Duodenal mucosa (tissue), 2 donors: ENCODE results near the gene OR5K2.

Source experiments
- H3K27ac ChIP-seq: one replicate; pipeline ENCODE4 v1.7.0; 2013; ENCODE audit warnings: low read depth, low read length
- H3K27me3 ChIP-seq, 2 donors: one replicate each; pipeline ENCODE4 v1.7.0; 2013; ENCODE audit warnings: low read length in 2 of 2, control low read depth in 1 of 2; ENCODE audit not compliant: insufficient read depth in 2 of 2, control insufficient read depth in 1 of 2
- H3K36me3 ChIP-seq, 2 donors: one replicate each; pipeline ENCODE4 v1.7.0; 2013; ENCODE audit warnings: low read length in 2 of 2, control low read depth in 1 of 2; ENCODE audit not compliant: insufficient read depth in 2 of 2, control insufficient read depth in 1 of 2
- H3K4me1 ChIP-seq, 2 donors: one replicate each; pipeline ENCODE4 v1.7.0; 2013; ENCODE audit warnings: low read length in 2 of 2, control low read depth in 1 of 2; ENCODE audit not compliant: insufficient read depth in 2 of 2, control insufficient read depth in 1 of 2
- H3K4me3 ChIP-seq, 2 donors: one replicate each; pipeline ENCODE4 v1.7.0; 2013; ENCODE audit warnings: low read length in 2 of 2, low read depth in 1 of 2
- H3K9ac ChIP-seq, 2 donors: one replicate each; pipeline ENCODE4 v1.7.0; 2013; ENCODE audit warnings: low read length in 2 of 2, low read depth in 1 of 2
- H3K9me3 ChIP-seq, 2 donors: one replicate each; pipeline ENCODE4 v1.7.0; 2013; ENCODE audit warnings: low read length in 2 of 2, control low read depth in 1 of 2; ENCODE audit not compliant: control insufficient read depth in 1 of 2

OR5K2 gene

DNA sequence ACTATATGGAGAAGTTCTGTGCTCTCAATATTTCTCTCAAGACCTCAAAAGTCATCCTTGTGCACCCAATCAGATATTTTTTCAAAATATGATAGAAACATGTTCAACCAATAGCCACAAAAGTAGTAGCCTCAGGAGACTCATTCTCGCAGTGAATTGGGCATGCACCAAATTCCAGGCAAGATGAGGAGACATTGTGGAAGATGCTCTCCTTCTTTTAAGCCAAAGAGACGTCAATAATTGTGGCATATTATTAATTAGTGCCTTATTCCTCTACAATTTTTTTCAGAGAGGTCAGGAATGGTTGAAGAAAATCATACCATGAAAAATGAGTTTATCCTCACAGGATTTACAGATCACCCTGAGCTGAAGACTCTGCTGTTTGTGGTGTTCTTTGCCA is at the start of gene OR5K2:
Gene OR5K2, plus strand, starts transcription at position 301 of the 400 bp plus-strand sequence. Its CDS starts 0 bp downstream, at position 301.
- H3K4me3 ChIP-seq: no peak within 1 kb of the TSS
- H3K4me1 ChIP-seq: no peaks in the 10 kb centered on the region
- no peaks in the 10 kb centered on the region for H3K36me3 ChIP-seq
- no peak within 1 kb of the TSS for H3K27ac ChIP-seq
- no peak within 1 kb of the TSS for H3K9ac ChIP-seq
- H3K27me3 ChIP-seq: no peaks in the 10 kb centered on the region
- no peaks in the 10 kb centered on the region for H3K9me3 ChIP-seq

DNA sequence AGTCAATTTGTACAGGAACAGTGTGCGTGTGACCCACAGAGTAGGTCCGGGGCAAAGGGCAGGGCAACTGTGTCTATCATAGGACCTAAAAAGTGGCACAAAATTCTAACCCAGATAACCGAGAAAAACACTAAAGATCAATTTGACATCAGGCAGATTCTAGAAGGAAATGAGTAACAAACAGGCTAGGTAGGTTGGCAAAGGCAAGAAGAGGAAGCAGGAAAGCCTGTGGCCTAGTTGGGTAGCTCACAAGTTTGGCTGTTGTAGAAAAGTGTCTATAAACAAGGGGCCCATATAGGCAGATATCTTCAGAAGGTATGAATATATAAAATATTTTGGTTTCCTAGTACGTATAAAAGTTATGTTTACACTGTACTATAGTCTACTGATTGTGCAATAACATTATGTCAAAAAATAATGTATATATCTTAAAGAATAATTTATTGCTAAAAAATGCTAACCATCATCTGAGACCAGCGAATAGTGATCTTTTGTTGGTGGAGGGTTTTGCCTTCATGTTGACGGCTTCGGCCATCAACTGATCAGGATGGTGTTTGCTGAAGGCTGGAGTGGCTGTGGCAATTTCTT is 47.8 kb upstream of the OR5K2 start:
- Histone ChIP-seq H3K9me3 (no peaks in the 10 kb centered on the region), H3K4me1 (no peaks in the 10 kb centered on the region), H3K36me3 (no peaks in the 10 kb centered on the region), H3K27ac (no peak overlapping the region), H3K4me3 (no peak overlapping the region), H3K27me3 (no peaks in the 10 kb centered on the region), H3K9ac (no peak overlapping the region)

DNA sequence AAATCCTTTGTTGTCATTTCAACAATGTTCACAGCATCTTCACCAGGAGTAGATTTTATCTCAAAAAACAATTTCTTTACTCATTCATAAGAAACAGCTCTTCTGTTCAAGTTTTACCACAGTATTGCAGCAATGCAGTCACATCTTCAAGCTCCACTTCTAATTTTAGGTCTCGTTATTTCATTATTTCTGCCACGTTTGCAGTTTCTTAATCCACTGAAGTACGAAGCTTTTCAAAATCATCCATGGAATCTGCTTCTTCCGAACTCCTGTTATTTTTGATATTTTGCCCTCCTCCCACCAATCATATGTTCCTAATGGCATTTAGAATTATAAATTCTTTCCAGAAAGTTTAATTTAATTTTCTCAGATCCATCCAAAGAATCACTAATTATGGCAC is 47.1 kb upstream of the OR5K2 start:
- Histone ChIP-seq H3K9me3 (no peaks in the 10 kb centered on the region), H3K27me3 (no peaks in the 10 kb centered on the region), H3K36me3 (no peaks in the 10 kb centered on the region), H3K4me1 (no peaks in the 10 kb centered on the region), H3K4me3 (no peak overlapping the region), H3K9ac (no peak overlapping the region), H3K27ac (no peak overlapping the region)

- H3K4me3 ChIP-seq: no peak overlapping the region
- no peak overlapping the region for H3K27ac ChIP-seq
- no peaks in the 10 kb centered on the region for H3K27me3 ChIP-seq
- no peak overlapping the region for H3K9ac ChIP-seq
- H3K36me3 ChIP-seq: no peaks in the 10 kb centered on the region
- H3K4me1 ChIP-seq: no peaks in the 10 kb centered on the region
- H3K9me3 ChIP-seq: no peaks in the 10 kb centered on the region
These were observed 43.7 kb upstream of the OR5K2 start for GRCh38 chr3:98453827-98454226.

- H3K27ac ChIP-seq: no peak overlapping the region
- no peaks in the 10 kb centered on the region for H3K27me3 ChIP-seq
- no peaks in the 10 kb centered on the region for H3K9me3 ChIP-seq
- H3K4me3 ChIP-seq: no peak overlapping the region
- no peaks in the 10 kb centered on the region for H3K36me3 ChIP-seq
- H3K9ac ChIP-seq: no peak overlapping the region
- H3K4me1 ChIP-seq: no peaks in the 10 kb centered on the region
These were observed 42.6 kb upstream of the OR5K2 start for GRCh38 chr3:98454929-98455328.

- Histone ChIP-seq H3K36me3 (no peaks in the 10 kb centered on the region), H3K9ac (no peak overlapping the region), H3K9me3 (no peaks in the 10 kb centered on the region), H3K27ac (no peak overlapping the region), H3K4me3 (no peak overlapping the region), H3K4me1 (no peaks in the 10 kb centered on the region), H3K27me3 (no peaks in the 10 kb centered on the region)
These were observed 39.9 kb upstream of the OR5K2 start for GRCh38 chr3:98457543-98457942.

DNA sequence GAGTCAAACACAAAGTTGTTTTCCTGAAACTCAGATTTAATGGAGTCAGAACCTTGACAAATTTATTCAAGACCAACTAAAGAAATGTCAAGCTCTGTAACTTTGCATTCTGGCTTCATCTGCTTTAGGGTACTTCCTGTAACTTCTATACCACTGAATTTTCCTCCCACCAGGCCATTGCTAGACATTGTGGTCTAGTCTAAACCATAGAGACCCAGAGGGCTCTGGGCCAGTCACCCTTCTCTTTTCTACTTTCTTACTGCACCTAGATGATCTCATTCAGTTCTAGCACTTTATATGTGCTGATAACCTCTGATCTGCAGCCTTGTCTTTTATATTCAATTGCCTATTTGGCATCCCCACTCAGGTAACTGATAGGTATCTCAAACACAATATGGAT is 37.3 kb upstream of the OR5K2 start:
- Histone ChIP-seq H3K9ac (no peak overlapping the region), H3K9me3 (no peaks in the 10 kb centered on the region), H3K27me3 (no peaks in the 10 kb centered on the region), H3K27ac (no peak overlapping the region), H3K36me3 (no peaks in the 10 kb centered on the region), H3K4me3 (no peak overlapping the region), H3K4me1 (no peaks in the 10 kb centered on the region)

GRCh38 chr3:98462901-98463300 is 34.6 kb upstream of the OR5K2 start, which contains the start of gene OR5K1:
Gene OR5K1, plus strand, starts transcription at chr3:98463201. Its CDS starts 6,376 bp downstream, at chr3:98469577.
- no peak within 1 kb of the TSS for H3K4me3 ChIP-seq
- no peaks in the 10 kb centered on the region for H3K27me3 ChIP-seq
- no peak within 1 kb of the TSS for H3K9ac ChIP-seq
- H3K9me3 ChIP-seq: no peaks in the 10 kb centered on the region
- no peak within 1 kb of the TSS for H3K27ac ChIP-seq
- H3K36me3 ChIP-seq: no peaks in the 10 kb centered on the region
- no peaks in the 10 kb centered on the region for H3K4me1 ChIP-seq

DNA sequence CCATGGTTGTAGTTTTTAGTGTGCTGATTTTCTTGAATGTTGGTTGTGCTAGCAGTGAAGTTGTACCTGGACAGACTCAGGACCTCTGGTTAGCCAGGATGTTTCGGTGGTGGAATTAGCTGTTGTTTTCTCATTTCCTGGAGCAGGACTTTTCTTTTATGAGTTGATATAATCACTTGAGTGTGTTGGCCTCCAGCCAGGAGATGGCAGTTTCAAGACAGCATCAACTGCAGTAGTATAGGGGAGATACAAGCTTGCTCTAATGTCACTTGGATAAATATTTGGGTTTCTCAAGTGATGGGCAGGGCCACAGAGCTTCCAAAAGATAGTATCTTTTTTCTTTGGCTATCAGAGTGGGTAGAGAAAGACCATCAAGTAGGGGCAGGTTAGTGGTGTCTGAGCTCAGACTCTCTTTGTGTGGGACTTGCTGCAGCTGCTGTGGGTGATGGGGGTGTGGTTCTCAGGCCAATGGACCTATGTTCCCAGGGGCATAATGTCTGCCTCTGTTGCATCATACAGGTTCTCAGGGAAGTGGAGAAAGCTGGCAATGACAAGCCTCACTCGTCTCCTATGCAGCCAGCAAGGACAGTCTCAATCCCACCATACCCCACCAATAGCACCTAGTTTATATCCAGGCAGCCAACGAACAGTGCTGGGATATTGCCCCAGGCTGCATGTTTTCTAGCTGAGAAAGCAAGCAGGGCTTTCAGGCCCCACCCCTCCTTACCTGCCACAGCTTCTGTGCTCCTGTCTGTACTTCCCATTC is 14.6 kb upstream of the OR5K2 start:
- no peak overlapping the region for H3K9ac ChIP-seq
- peaks cover 3 to 4% of the 10 kb centered on the region in 2 donors for H3K9me3 ChIP-seq
- no peak overlapping the region for H3K4me3 ChIP-seq
- no peaks in the 10 kb centered on the region for H3K27me3 ChIP-seq
- H3K4me1 ChIP-seq: no peaks in the 10 kb centered on the region
- no peak overlapping the region for H3K27ac ChIP-seq
- no peaks in the 10 kb centered on the region for H3K36me3 ChIP-seq

- H3K27ac ChIP-seq: no peak overlapping the region
- H3K9me3 ChIP-seq: peaks cover 0 to 4% of the 10 kb centered on the region in 2 donors
- H3K4me1 ChIP-seq: no peaks in the 10 kb centered on the region
- H3K9ac ChIP-seq: no peak overlapping the region
- H3K36me3 ChIP-seq: no peaks in the 10 kb centered on the region
- H3K27me3 ChIP-seq: no peaks in the 10 kb centered on the region
- no peak overlapping the region for H3K4me3 ChIP-seq
These were observed 13.9 kb upstream of the OR5K2 start for GRCh38 chr3:98483626-98484025.
